HG03558 (cell line): ENCODE data around the gene SRPX2.

Experiments used
- ATAC-seq: cut with Tn5 transposase; IDR thresholded peaks from one replicate; pipeline ENCODE4 v1.9.1; 2021; ENCODE audit warnings: moderate number of reproducible peaks; ENCODE audit not compliant: unreplicated experiment; ENCODE audit errors: extremely low read depth

Gene SRPX2

GRCh38 chrX:100649550-100650356 is 5.8 kb downstream of the SRPX2 start:
- ATAC-seq: no peak

- no peak for ATAC-seq
These were observed 6.8 kb downstream of the SRPX2 start for GRCh38 chrX:100650841-100651240.

- ATAC-seq: no peak
These were observed 8.3 kb downstream of the SRPX2 start for GRCh38 chrX:100652266-100652665.

- ATAC-seq: no peak
These were observed 10.3 kb downstream of the SRPX2 start for GRCh38 chrX:100654261-100654660.

- no peak for ATAC-seq
These were observed 15.0 kb downstream of the SRPX2 start for GRCh38 chrX:100658941-100659381.

- ATAC-seq: no peak
These were observed 15.6 kb downstream of the SRPX2 start for GRCh38 chrX:100659431-100660137.

GRCh38 chrX:100662170-100662569 is 18.2 kb downstream of the SRPX2 start:
- ATAC-seq: no peak

- no peak for ATAC-seq
These were observed 18.8 kb downstream of the SRPX2 start for GRCh38 chrX:100662796-100663195.

- ATAC-seq: no peak
These were observed 19.6 kb downstream of the SRPX2 start for GRCh38 chrX:100663642-100664041.

- no peak for ATAC-seq
These were observed 29.0 kb downstream of the SRPX2 start for GRCh38 chrX:100672966-100673365.

GRCh38 chrX:100673397-100673953 is 29.5 kb downstream of the SRPX2 start:
- ATAC-seq: no peak

- no peak for ATAC-seq
These were observed 30.7 kb downstream of the SRPX2 start for GRCh38 chrX:100674705-100675104.

- ATAC-seq: no peak
These were observed 33.7 kb downstream of the SRPX2 start for GRCh38 chrX:100677611-100678181.

GRCh38 chrX:100680756-100681155 is 36.8 kb downstream of the SRPX2 start:
- ATAC-seq: no peak

- no peak for ATAC-seq
These were observed 37.6 kb downstream of the SRPX2 start for GRCh38 chrX:100681599-100681998.

GRCh38 chrX:100682939-100683338 is 38.9 kb downstream of the SRPX2 start:
- no peak for ATAC-seq

GRCh38 chrX:100685284-100685996 is 41.4 kb downstream of the SRPX2 start:
- ATAC-seq: peak; percentile 43

- no peak for ATAC-seq
These were observed 42.0 kb downstream of the SRPX2 start for GRCh38 chrX:100685997-100686305.

- ATAC-seq: no peak
These were observed 43.1 kb downstream of the SRPX2 start for GRCh38 chrX:100687128-100687527.

GRCh38 chrX:100687546-100687945 is 43.5 kb downstream of the SRPX2 start:
- peak; percentile 51 for ATAC-seq
